AG09319 (cell line): Measurements from ENCODE around the gene CACNB2.

Experiments
- DNase-seq: peaks from one replicate; pipeline ENCODE4 v3.0.0-alpha.2; 2010; ENCODE audit warnings: low read depth; ENCODE audit errors: extremely low read depth
- TF ChIP-seq, protein P1 (sequence below): IDR thresholded peaks from 2 replicates; pipeline ENCODE4 v1.5.1; 2011; ENCODE audit warnings: low read depth, mild to moderate bottlenecking, inconsistent platforms, low read length, moderate library complexity

CACNB2 gene

DNA sequence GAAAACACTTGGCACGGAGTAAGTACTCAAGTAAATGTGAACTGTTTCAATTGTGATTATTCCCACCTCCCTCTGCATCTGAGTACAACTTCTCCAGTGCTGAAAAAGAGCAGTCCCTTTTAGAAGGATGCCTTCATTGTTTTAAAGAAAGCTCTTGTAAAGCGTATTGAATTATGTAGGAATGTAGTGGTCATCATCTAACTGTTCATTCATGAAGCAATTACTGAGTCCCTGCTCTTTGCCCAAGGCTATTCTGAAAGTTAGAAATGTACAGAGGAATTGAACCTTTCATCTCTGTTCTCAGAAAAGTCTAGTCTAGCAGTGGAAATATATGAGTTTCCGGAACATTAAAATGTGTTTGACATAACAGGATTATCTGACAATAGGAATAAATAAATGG, 127.8 kb downstream of the CACNB2 start:
- DNase-seq: no peak
- TF ChIP-seq, protein P1, sequence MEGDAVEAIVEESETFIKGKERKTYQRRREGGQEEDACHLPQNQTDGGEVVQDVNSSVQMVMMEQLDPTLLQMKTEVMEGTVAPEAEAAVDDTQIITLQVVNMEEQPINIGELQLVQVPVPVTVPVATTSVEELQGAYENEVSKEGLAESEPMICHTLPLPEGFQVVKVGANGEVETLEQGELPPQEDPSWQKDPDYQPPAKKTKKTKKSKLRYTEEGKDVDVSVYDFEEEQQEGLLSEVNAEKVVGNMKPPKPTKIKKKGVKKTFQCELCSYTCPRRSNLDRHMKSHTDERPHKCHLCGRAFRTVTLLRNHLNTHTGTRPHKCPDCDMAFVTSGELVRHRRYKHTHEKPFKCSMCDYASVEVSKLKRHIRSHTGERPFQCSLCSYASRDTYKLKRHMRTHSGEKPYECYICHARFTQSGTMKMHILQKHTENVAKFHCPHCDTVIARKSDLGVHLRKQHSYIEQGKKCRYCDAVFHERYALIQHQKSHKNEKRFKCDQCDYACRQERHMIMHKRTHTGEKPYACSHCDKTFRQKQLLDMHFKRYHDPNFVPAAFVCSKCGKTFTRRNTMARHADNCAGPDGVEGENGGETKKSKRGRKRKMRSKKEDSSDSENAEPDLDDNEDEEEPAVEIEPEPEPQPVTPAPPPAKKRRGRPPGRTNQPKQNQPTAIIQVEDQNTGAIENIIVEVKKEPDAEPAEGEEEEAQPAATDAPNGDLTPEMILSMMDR: no peak

DNA sequence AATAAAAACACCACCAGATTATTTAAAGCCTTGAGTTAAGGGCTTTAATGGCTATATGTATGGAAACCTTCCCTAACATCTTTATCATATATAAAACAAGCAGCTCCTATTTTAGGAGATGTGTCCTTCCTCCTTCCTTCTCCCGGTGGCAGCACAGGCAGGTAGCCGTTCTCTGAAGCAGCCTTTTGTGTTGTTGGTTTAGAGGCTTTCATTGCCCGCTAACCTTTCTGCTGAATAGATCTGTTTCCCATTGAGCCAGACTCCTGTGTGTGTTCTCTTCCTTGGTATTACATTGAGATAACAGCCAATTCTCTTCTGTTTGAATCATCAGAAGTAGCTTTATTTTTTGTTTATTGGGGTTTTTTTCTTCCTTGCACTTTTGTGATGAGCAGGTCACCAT, 131.3 kb downstream of the CACNB2 start:
- no peak for DNase-seq
- TF ChIP-seq, protein P1: no peak

DNA sequence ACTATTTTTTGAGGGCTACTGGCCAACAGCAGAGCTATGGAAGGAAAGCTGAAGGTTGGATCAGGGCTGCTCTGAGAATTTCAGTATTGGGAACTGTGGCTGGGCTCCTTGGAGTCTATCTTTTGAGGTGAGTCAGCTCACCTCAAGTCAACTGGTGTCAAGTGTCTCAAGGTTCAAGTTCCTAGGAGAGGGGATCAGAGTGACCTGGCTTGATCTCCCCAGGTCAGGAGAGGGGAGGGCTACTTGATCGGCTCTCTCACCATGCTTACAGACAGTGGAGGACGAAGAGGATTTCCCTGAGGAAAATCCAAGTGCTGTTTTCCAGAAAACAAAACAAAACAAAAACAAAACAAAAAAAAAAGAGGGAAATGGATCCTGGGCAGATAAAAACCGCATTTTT, 132.8 kb downstream of the CACNB2 start:
- no peak for DNase-seq
- TF ChIP-seq, protein P1: no peak

DNA sequence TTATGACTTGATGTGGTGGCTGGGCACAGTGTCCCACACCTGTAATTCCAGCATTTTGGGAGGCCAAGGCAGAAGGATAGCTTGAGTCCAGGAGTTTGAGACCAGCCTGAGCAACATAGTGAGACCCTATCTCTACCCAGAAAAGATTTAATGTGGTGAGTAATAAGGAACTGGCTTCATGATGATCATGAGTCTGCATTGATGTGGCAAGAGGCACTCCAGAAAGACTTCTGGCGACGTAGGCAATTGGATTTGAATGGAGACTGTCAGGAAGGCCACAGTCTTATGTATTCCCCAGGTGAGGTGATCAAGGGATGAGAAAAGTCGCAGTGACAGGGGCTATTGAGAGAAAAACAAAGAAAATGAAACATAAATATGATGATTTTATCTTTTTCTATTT, 138.0 kb downstream of the CACNB2 start:
- TF ChIP-seq, protein P1: no peak
- no peak for DNase-seq

DNA sequence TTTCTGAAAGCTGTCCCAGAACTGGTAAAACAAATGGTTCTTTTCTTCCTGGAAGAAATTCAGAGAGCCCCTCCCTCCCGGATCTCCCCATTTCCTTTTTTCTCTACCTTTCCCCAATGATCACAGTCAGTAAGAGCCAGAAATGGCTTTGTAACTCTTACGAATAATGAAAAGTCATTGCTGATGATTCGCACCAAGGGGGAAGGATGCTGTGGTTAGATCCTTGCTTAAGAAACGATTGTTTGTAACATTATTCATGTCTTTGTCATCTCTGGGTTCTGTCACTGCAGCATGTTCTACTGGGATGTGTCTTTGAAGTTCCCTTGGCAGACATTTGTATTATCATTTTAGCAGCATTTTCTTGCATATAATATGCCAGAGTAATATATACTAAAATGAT, 138.9 kb downstream of the CACNB2 start:
- DNase-seq: no peak
- TF ChIP-seq, protein P1: no peak

DNA sequence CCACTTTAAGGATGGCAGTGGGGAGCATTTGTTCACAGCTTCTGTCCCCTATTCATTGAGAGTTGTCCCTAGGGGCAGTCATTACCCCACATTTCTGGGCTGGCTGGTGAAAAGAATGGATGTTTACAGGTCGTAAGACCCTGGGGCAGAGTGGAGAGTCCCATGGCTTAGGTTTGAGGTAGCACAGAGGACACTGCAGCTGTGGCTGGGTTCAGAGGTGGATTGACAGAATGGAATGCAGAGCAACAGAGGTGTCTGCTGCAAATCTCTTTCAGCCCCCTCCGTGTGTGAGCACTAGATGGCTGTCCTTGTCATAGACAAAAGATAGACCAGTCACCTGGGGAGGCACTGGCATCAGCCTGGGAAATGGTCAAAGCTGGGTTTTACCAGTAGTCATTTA, 141.9 kb downstream of the CACNB2 start:
- DNase-seq: no peak

DNA sequence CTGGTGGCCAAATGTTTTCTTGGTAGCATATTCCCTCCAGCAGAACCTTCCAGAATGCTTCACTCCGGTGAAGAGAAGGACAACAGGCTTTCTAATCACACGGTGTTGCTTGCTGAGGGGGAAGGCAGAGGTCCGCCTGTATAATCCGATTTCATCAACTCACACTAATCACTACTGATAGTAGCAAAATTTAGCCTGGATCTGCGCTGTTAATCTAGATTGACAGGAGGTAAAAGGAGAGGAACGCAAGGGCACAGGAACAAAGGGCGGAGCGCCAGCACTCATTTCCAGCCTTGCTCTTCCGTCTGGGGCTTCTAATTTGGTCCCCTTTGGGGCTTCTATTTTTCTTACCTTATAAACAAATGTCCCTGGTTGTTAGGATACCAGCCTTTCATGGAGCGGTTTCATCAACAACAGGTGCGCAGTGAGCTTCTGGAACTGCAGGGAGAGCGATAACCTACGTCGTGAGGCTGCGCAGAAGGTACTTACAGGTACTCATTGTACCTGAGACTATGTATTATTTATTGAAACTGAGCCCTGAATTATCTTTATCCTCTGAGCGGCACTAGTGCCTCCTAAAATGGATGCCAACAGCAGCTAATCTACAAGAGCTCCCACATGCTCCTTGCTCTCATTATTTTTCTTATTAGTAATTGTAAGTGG, 150.6 kb downstream of the CACNB2 start:
- DNase-seq: no peak
- TF ChIP-seq, protein P1: no peak

More for the DNA sequence above, 141.9 kb downstream of the CACNB2 start:
- TF ChIP-seq, protein P1: no peak
